GM21619 (cell line): ENCODE data around the gene TAS2R5.
"Not testable (repeated sequence)": the region's sequence is repeated elsewhere in the genome, so short reads cannot be mapped to it uniquely, and the experiment has no call there.

Source experiments
- ATAC-seq: cut with Tn5 transposase; IDR thresholded peaks from one replicate; pipeline ENCODE4 v1.9.1; 2021; ENCODE audit not compliant: unreplicated experiment

Gene TAS2R5

GRCh38 chr7:141789917-141790316, at the start of gene TAS2R5:
Gene TAS2R5, plus strand, starts transcription at chr7:141790217. Its CDS starts 145 bp downstream, at chr7:141790362.
- ATAC-seq = no peak

- no peak for ATAC-seq
These were observed 47.8 kb upstream of the TAS2R5 start for GRCh38 chr7:141742229-141742628.

GRCh38 chr7:141744131-141744530, 45.9 kb upstream of the TAS2R5 start:
- no peak for ATAC-seq

- ATAC-seq = no peak
These were observed 41.6 kb upstream of the TAS2R5 start for GRCh38 chr7:141748396-141748795.

- not testable (repeated sequence) for ATAC-seq
These were observed 38.1 kb upstream of the TAS2R5 start for GRCh38 chr7:141751904-141752303.

GRCh38 chr7:141752634-141753033, 37.4 kb upstream of the TAS2R5 start:
- no peak for ATAC-seq

- ATAC-seq = no peak
These were observed 35.1 kb upstream of the TAS2R5 start for GRCh38 chr7:141754939-141755338.

GRCh38 chr7:141763797-141764196, 26.2 kb upstream of the TAS2R5 start, which contains the start of gene TAS2R3:
Gene TAS2R3, plus strand, starts transcription at chr7:141764097. Its CDS starts 62 bp downstream, at chr7:141764159.
- no peak for ATAC-seq

- ATAC-seq = not testable (repeated sequence)
These were observed 19.9 kb upstream of the TAS2R5 start for GRCh38 chr7:141770083-141770583.

- no peak for ATAC-seq
These were observed 13.6 kb upstream of the TAS2R5 start, which contains the start of gene TAS2R4 for GRCh38 chr7:141776374-141776773. Gene TAS2R4, plus strand, starts transcription at chr7:141776674. Its CDS starts 1,815 bp downstream, at chr7:141778489.

- peak; percentile 78 for ATAC-seq
These were observed 4.1 kb upstream of the TAS2R5 start for GRCh38 chr7:141785706-141786552.

- ATAC-seq = no peak
These were observed 1.7 kb upstream of the TAS2R5 start for GRCh38 chr7:141788296-141788695.

GRCh38 chr7:141792526-141792925, 2.5 kb downstream of the TAS2R5 start:
- no peak for ATAC-seq

- no peak for ATAC-seq
These were observed 30.1 kb downstream of the TAS2R5 start for GRCh38 chr7:141820067-141820466.

GRCh38 chr7:141822432-141822831, 32.4 kb downstream of the TAS2R5 start:
- not testable (repeated sequence) for ATAC-seq

GRCh38 chr7:141837683-141838082, 47.7 kb downstream of the TAS2R5 start:
- ATAC-seq = no peak

GRCh38 chr7:141838581-141838980, 48.6 kb downstream of the TAS2R5 start:
- no peak for ATAC-seq

GRCh38 chr7:141839256-141839655, 49.2 kb downstream of the TAS2R5 start:
- no peak for ATAC-seq

GRCh38 chr7:141840708-141841107, 50.7 kb downstream of the TAS2R5 start:
- no peak for ATAC-seq
